ENCODE measurements around the gene ESF1.

Gene ESF1

DNA sequence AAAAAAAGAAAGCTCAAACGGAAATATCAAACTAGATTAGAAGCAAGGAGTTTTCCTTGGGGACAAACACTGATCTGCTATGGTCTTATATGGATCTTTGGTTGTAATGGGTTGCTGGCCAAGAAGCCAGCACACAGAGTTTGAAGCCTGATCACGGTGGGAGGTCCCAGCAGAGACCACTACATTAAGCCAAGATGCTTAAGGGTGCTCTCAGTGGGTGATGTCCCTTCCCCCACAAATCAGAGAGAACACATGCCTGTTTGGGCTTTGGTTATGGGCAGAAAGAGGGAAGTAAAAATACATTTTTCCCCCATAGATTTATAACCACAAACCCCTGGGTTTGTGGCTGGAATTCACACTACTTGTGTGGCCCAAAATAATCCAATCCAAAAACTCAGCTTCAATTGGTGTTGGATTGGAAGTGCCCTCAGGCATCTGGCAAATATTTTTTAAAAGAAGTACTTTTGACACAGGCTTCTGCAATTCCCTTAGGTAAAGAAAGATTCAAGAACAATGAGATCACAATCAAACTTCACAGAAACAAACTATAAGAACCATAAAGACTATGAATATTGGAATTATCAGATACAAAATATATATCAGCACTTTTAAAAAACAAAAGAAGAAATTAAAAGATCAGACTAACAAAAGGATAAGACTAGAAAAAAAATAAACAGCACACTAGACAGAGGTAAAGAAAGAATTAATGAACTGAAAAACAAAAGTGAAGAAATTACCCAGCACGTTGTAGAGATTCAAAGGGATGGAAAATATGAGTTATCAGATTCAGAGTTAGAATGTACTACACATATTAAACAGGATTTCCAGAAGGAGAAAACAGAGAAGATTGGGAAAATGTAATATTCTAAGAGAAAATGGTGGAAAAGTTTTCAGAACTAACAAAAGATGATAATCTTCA is 44.7 kb downstream of the ESF1 start:
- TF ChIP-seq GATA3 (IDR thresholded peaks at IDR 0.05; ENCODE audit: low read depth, low read length), result no peak
- TF ChIP-seq GATA2 (IDR thresholded peaks at IDR 0.05; ENCODE audit: low read depth, low read length), result no peak

- TF ChIP-seq GATA3 (IDR thresholded peaks at IDR 0.05; ENCODE audit: low read depth, low read length) (no peak), GATA2 (IDR thresholded peaks at IDR 0.05; ENCODE audit: low read depth, low read length) (no peak)
Observed at GRCh38 chr20:13736436-13737191, 48.1 kb downstream of the ESF1 start.

GRCh38 chr20:13735826-13736225 is 48.9 kb downstream of the ESF1 start:
- no peak for TF ChIP-seq GATA3 (IDR thresholded peaks at IDR 0.05; ENCODE audit: low read depth, low read length)
- TF ChIP-seq GATA2 (IDR thresholded peaks at IDR 0.05; ENCODE audit: low read depth, low read length), result no peak

- TF ChIP-seq GATA3 (IDR thresholded peaks at IDR 0.05; ENCODE audit: low read depth, low read length), result no peak
- TF ChIP-seq GATA2 (IDR thresholded peaks at IDR 0.05; ENCODE audit: low read depth, low read length), result no peak
Observed at GRCh38 chr20:13723011-13723410, 61.7 kb downstream of the ESF1 start.

- no peak for TF ChIP-seq GATA3 (IDR thresholded peaks at IDR 0.05; ENCODE audit: low read depth, low read length)
- TF ChIP-seq GATA2 (IDR thresholded peaks at IDR 0.05; ENCODE audit: low read depth, low read length), result no peak
Observed at GRCh38 chr20:13718171-13718570, 66.5 kb downstream of the ESF1 start.

GRCh38 chr20:13717631-13718044 is 67.1 kb downstream of the ESF1 start:
- TF ChIP-seq GATA2 (IDR thresholded peaks at IDR 0.05; ENCODE audit: low read depth, low read length), result no peak
- no peak for TF ChIP-seq GATA3 (IDR thresholded peaks at IDR 0.05; ENCODE audit: low read depth, low read length)

DNA sequence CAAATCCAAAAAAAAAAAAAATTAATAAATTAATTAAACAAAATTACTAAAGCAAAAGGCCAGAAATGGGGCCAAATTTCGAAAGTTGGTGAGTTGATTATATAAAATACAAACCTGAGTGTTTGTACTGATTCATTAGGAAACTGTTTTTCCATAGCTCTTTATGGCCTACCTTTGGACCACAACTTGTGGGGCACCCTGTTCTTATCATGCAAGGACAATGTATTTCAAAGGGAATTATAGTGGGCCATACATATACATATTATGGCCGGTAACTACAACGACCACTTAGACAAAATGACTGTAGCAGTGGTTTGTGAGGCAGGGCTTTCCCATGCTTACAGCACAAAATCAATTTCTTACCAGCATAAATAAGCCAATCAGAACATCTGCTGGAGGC is 69.5 kb downstream of the ESF1 start:
- TF ChIP-seq GATA3 (IDR thresholded peaks at IDR 0.05; ENCODE audit: low read depth, low read length), result no peak

GRCh38 chr20:13708234-13708633 is 76.5 kb downstream of the ESF1 start:
- no peak for TF ChIP-seq GATA3 (IDR thresholded peaks at IDR 0.05; ENCODE audit: low read depth, low read length)
- TF ChIP-seq GATA2 (IDR thresholded peaks at IDR 0.05; ENCODE audit: low read depth, low read length), result no peak

DNA sequence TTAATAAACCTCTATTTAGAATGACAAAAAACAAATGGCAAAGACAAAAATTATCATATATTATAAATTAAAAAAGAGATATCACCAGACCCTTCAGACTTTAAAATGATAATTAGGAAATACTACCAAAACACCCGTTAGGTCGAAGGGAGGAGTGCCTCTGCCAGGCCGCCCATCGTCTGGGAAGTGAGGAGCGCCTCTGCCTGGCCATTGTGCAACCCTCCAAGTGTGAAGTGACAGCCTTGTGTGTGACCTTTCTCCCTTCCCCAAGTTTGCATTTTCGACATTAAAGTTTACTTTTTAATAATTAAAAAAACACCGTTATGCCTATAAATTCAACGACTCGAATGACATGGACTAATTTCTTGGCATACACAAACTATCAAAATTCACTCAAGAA is 81.5 kb downstream of the ESF1 start:
- TF ChIP-seq GATA3 (IDR thresholded peaks at IDR 0.05; ENCODE audit: low read depth, low read length), result no peak
- TF ChIP-seq GATA2 (IDR thresholded peaks at IDR 0.05; ENCODE audit: low read depth, low read length), result no peak

DNA sequence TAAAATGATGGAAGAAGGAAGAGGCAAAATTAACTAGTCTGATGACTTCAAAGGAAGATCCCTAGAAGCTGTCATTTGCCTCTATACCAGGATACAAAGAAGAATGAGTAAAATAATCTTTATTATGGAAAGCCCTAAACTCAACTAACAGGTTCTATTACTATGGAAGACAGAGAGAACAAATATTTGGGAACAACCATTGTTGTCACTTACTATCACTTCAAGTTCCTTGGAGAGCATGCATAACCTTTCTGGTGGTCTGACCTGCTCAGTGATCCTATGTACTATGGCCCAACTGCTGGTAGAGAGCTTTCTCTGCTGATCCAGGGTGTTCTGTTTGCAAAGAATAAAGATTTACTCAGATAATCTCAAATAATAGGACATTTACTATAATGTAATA is 83.2 kb downstream of the ESF1 start:
- no peak for TF ChIP-seq GATA2 (IDR thresholded peaks at IDR 0.05; ENCODE audit: low read depth, low read length)

DNA sequence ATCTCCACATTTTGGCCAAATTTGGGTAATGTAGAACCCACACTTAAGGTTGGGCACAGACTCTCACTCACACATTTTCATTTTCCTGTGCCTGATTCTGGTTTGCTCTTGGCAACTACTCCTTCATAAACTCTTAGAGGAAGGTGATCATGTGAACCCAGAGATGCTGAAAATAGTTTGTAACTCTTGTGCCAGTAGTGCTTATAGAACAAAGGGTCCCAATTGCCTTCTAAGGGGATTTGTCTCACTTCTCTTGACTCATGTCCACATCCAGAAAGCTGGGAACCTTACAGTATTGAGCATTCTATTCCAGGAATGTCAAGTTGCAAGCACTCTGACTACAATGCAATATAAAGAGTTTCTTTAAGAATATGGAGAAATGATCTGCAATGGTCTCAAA is 84.0 kb downstream of the ESF1 start:
- TF ChIP-seq GATA2 (IDR thresholded peaks at IDR 0.05; ENCODE audit: low read depth, low read length) (no peak), GATA3 (IDR thresholded peaks at IDR 0.05; ENCODE audit: low read depth, low read length) (no peak)

DNA sequence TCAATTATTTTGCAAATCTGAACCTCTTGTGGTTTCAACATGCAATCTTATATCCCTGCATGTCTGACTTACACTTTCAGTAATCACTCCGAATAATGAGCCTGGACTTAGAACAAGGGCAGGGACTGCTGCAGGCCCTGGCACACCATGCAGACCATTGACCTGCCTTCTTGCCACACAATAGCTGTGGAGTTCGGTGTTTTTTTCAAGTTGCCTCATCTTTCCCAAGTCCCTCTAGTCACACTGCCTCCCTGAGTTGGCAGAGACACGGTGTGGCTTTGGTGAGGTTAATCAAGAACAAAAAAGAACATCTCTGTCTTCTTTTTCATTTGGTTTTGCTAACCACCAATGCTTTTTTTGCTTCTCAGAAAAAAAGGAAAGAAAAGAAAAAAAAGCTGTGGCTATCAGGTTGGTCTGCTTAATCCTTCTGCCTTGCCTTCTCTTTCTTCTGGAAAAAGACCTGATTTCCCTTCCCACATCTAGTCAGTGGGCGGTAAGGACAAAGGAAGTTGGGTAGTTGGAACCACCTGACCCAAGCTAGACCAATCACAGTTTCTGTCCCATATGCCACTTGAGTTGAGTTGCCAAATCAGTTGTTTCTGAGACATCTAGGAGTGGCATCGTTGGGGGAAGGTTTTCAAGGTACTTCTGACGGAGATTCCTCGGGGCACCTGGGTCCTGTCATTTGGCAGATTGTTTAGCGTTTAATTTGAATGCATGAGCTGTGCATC is 90.1 kb downstream of the ESF1 start:
- TF ChIP-seq GATA3 (IDR thresholded peaks at IDR 0.05; ENCODE audit: low read depth, low read length), result no peak
- no peak for TF ChIP-seq GATA2 (IDR thresholded peaks at IDR 0.05; ENCODE audit: low read depth, low read length)

DNA sequence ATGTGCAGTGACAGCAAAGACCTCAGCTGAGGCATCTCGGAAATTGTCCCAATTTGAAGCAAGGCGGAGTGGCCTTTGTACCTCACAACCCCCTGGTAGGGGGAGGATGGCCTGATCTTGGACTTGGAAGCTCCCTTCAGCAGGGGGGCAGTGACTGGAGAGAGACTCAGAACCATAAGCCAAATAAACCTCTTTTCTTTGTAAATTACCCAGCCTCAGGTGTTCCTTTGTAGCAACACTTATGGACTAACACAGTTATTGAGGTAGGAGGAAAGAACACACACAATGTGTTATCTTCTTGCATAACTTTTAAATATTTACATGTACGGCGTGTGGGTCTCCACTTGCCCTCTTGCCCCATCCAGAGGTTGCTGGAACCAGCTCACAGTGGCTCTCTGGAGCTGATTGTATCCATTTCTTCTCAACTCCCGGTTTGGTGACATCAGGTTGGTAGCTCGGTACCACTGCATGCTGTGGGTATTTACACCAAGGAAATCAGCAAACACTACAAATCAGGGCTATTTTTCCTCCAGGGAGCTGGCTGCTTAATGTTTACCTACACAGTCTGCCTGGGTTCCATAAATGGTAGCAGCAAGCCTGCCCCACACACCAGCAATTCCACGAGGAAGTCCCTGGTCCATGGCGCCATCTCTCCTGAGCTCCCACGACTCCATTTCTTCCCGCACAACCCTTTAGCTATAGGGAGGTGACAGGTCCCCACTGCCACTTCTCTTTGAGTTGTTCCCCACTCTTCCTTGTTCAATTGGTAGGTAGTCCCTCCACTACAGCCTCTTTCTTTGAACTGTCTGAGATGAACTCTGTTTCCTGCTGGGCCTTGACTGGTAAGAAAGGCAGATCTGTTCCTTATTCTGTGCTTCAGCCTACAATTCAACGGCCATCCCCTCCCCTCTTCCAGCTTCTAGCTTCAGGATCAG is 91.7 kb downstream of the ESF1 start:
- no peak for TF ChIP-seq GATA2 (IDR thresholded peaks at IDR 0.05; ENCODE audit: low read depth, low read length)
- TF ChIP-seq GATA3 (IDR thresholded peaks at IDR 0.05; ENCODE audit: low read depth, low read length), result no peak
